ENCODE measurements around the gene KCNQ5. TPM values are rescaled to one million over a fixed set of nuclear protein-coding genes. Genes with fewer than 3 reads are reported as not detected.

Gene KCNQ5
- polyA plus RNA-seq, 3 donors, result not detected

DNA sequence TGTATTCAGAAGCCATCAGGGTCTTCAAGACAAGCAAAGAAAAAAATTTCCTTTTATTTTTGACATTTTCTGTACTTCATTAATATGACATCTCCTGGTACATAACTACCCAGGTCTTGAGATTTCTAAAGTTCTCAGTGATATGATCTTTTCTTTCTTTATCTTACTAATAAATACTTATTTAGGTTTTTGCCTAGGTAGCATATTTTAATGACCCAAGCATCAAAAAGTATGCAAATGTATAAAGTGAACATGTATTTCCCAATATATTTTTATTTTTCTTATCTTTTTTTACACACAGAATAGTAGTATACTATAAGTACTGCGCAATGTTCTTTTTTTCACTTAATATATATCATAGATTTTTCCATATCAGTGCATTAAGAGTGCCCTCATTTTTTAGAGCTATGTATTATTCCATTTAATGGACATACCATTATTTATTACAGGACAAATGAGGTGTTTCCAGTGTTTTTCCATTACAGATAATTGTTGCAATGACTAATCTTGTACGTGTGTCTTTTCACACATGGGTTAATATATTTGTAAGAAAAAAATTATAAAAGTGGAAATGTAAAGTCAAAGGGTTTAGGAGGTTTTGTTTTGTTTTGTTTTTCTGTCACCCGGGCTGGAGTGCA, 107.0 kb downstream of the KCNQ5 start:
- no peak for DNase-seq
- Histone ChIP-seq H3K4me2 (replicated peaks; ENCODE audit: extremely low read depth, low read length, poor library complexity, severe bottlenecking) (no peak overlapping the region), H3K4me3 (replicated peaks in 1 of 3; ENCODE audit: low read depth in 2 of 3, low read length in 3 of 3) (no peak overlapping the region), H3K4me1 (ENCODE audit: control insufficient read depth in 1 of 2, insufficient read depth in 2 of 2, low read length in 2 of 2) (peaks cover 11 to 13% of the 10 kb centered on the region in 2 donors), H3K9me3 (replicated peaks in 1 of 2; ENCODE audit: control insufficient read depth in 1 of 2, insufficient read depth in 1 of 2, low read length in 2 of 2) (no peaks in the 10 kb centered on the region), H3K36me3 (replicated peaks in 1 of 2; ENCODE audit: control insufficient read depth in 1 of 2, insufficient read depth in 2 of 2, low read length in 2 of 2) (no peaks in the 10 kb centered on the region), H2AFZ (ENCODE audit: insufficient read depth, low read depth, low read length, poor library complexity, severe bottlenecking) (no peak overlapping the region), H4K20me1 (ENCODE audit: insufficient read depth, low read length) (no peaks in the 10 kb centered on the region), H3K27ac (ENCODE audit: low read depth in 1 of 2, low read length in 2 of 2) (no peak overlapping the region), H3K27me3 (ENCODE audit: control insufficient read depth in 2 of 2, insufficient read depth in 2 of 2, low read length in 2 of 2) (no peaks in the 10 kb centered on the region), H3K9ac (ENCODE audit: insufficient read depth, low read length, poor library complexity, severe bottlenecking) (no peak overlapping the region), H3K79me2 (ENCODE audit: insufficient read depth, low read length) (no peaks in the 10 kb centered on the region)
- TF ChIP-seq CTCF (IDR thresholded peaks at IDR 0.05), result no peak
- H3K9me3 Mint-ChIP-seq, result peaks cover 0 to 2% (median 0%) of the 10 kb centered on the region in 7 donors
- intact Hi-C loops (cut with micrococcal nuclease), result no loop called here
- H3K4me1 Mint-ChIP-seq, result no peaks in the 10 kb centered on the region
- H3K27ac Mint-ChIP-seq, result no peak overlapping the region
- WGBS (ENCODE audit: insufficient coverage), result no CpG with 5 or more reads among the region's 3 CpGs
- H3K27me3 Mint-ChIP-seq (ENCODE audit: low read depth in 3 of 3), result no peaks in the 10 kb centered on the region
- H3K36me3 Mint-ChIP-seq, result no peaks in the 10 kb centered on the region
- H3K4me3 Mint-ChIP-seq, result no peak overlapping the region

DNA sequence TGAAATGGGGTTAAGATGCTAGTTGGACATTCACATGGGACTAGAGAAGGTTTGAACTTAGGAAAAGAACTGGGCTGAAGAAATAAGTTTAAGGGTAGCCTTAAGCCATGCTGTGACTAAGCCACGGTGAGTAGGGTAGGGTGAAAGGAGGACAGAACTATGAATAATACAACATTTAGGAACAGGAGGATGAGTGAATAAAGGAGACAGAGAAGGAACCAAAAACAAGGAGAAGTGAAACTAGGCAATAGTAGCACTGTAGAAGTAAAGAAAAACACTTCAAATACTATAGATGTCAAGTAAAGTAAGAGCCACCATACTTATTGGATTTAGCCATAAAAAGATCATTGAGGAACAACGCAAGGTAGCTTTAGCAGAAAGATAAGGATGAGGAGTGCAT, 111.2 kb downstream of the KCNQ5 start:
- H3K36me3 ChIP-seq (replicated peaks in 1 of 2; ENCODE audit: control insufficient read depth in 1 of 2, insufficient read depth in 2 of 2, low read length in 2 of 2), result no peaks in the 10 kb centered on the region
- no peaks in the 10 kb centered on the region for H4K20me1 ChIP-seq (ENCODE audit: insufficient read depth, low read length)
- no peak overlapping the region for H3K9ac ChIP-seq (ENCODE audit: insufficient read depth, low read length, poor library complexity, severe bottlenecking)
- H3K4me3 Mint-ChIP-seq, result no peak overlapping the region
- no peaks in the 10 kb centered on the region for H3K27me3 ChIP-seq (ENCODE audit: control insufficient read depth in 2 of 2, insufficient read depth in 2 of 2, low read length in 2 of 2)
- no peaks in the 10 kb centered on the region for H3K4me1 Mint-ChIP-seq
- H3K9me3 ChIP-seq (replicated peaks in 1 of 2; ENCODE audit: control insufficient read depth in 1 of 2, insufficient read depth in 1 of 2, low read length in 2 of 2), result no peaks in the 10 kb centered on the region
- intact Hi-C loops (cut with micrococcal nuclease), result no loop called here
- H3K4me1 ChIP-seq (ENCODE audit: control insufficient read depth in 1 of 2, insufficient read depth in 2 of 2, low read length in 2 of 2), result peaks cover 11 to 13% of the 10 kb centered on the region in 2 donors
- 50% methylated on average over 2 of the region's 2 CpGs for WGBS (ENCODE audit: insufficient coverage)
- H3K27ac ChIP-seq (ENCODE audit: low read depth in 1 of 2, low read length in 2 of 2), result no peak overlapping the region
- H3K27me3 Mint-ChIP-seq (ENCODE audit: low read depth in 3 of 3), result peaks cover 0 to 1% (median 0%) of the 10 kb centered on the region in 3 donors
- H3K4me3 ChIP-seq (replicated peaks in 1 of 3; ENCODE audit: low read depth in 2 of 3, low read length in 3 of 3), result no peak overlapping the region
- no peaks in the 10 kb centered on the region for H3K36me3 Mint-ChIP-seq
- no peaks in the 10 kb centered on the region for H3K79me2 ChIP-seq (ENCODE audit: insufficient read depth, low read length)
- no peak overlapping the region for H3K27ac Mint-ChIP-seq
- no peak overlapping the region for H2AFZ ChIP-seq (ENCODE audit: insufficient read depth, low read depth, low read length, poor library complexity, severe bottlenecking)
- peak; percentile 8 to 30 (median 21) for DNase-seq
- no peak overlapping the region for H3K4me2 ChIP-seq (replicated peaks; ENCODE audit: extremely low read depth, low read length, poor library complexity, severe bottlenecking)
- TF ChIP-seq CTCF (IDR thresholded peaks at IDR 0.05), result no peak
- peaks cover 0 to 2% (median 0%) of the 10 kb centered on the region in 7 donors for H3K9me3 Mint-ChIP-seq

All from CD14-positive monocyte (primary cell).